ENCODE measurements around the gene SART3. TPM values are rescaled to one million over a fixed set of nuclear protein-coding genes. Genes with fewer than 3 reads are reported as not detected.

SART3 gene
- polyA plus RNA-seq, 1 donor (not counting 4 experiments of a cell fraction or from before 2014, with no cell fraction given), result 19.0 TPM

DNA sequence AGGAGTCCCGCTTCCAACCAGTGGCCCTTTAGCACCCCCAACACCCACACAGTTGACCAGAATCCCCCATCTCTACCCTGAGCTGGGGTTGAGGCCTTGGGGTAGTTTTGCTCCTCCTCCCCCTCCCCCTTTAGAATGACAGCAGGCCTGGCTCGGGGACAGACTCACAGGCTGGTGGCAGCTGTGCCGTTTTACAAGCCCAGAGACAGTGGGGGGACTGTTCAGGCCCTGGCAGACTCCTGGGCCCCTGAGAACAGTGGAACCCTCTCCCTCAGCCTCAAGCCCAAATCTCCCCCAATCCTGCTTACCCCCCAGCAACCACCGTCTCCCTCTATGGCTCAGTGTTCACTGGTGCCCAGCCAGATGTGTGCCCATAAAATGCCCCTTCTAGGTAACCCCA is 26.9 kb upstream of the SART3 start:
- Histone ChIP-seq H3K36me3 (ENCODE audit: control insufficient read depth in 2 of 2, extremely low read depth in 1 of 2, insufficient read depth in 2 of 2, low read length in 2 of 2) (no peaks in the 10 kb centered on the region), H4K20me1 (ENCODE audit: control insufficient read depth, extremely low read depth, insufficient read depth, low read length) (no peaks in the 10 kb centered on the region), H3K4me3 (ENCODE audit: control insufficient read depth in 2 of 3, extremely low read depth in 1 of 3, insufficient read depth in 2 of 3, low read depth in 1 of 3, low read length in 3 of 3) (no peak overlapping the region), H3K79me2 (ENCODE audit: control insufficient read depth, insufficient read depth, low read length) (no peaks in the 10 kb centered on the region), H3K9me3 (ENCODE audit: control insufficient read depth, low read depth, low read length) (no peaks in the 10 kb centered on the region), H3K27ac (ENCODE audit: control insufficient read depth, insufficient read depth, low read length) (no peak overlapping the region), H3K4me2 (ENCODE audit: control insufficient read depth, extremely low read depth, insufficient read depth, low read depth, low read length) (no peak overlapping the region), H2AFZ (ENCODE audit: control insufficient read depth, low read length) (no peak overlapping the region), H3K27me3 (ENCODE audit: control insufficient read depth, extremely low read depth, insufficient read depth, low read length) (peaks cover 22% of the 10 kb centered on the region), H3K9me1 (ENCODE audit: control insufficient read depth, extremely low read depth, insufficient read depth, low read length) (no peaks in the 10 kb centered on the region), H3K4me1 (ENCODE audit: control insufficient read depth, extremely low read depth, insufficient read depth, low read length) (no peaks in the 10 kb centered on the region), H3K9ac (ENCODE audit: control insufficient read depth, extremely low read depth, insufficient read depth, low read length) (no peak overlapping the region)
- FAIRE-seq (no peak), DNase-seq (ENCODE audit: low read depth, low spot score) (no peak)
- no peak for TF ChIP-seq EZH2 (IDR thresholded peaks at IDR 0.05; ENCODE audit: low read length)
- TF ChIP-seq, protein P1, sequence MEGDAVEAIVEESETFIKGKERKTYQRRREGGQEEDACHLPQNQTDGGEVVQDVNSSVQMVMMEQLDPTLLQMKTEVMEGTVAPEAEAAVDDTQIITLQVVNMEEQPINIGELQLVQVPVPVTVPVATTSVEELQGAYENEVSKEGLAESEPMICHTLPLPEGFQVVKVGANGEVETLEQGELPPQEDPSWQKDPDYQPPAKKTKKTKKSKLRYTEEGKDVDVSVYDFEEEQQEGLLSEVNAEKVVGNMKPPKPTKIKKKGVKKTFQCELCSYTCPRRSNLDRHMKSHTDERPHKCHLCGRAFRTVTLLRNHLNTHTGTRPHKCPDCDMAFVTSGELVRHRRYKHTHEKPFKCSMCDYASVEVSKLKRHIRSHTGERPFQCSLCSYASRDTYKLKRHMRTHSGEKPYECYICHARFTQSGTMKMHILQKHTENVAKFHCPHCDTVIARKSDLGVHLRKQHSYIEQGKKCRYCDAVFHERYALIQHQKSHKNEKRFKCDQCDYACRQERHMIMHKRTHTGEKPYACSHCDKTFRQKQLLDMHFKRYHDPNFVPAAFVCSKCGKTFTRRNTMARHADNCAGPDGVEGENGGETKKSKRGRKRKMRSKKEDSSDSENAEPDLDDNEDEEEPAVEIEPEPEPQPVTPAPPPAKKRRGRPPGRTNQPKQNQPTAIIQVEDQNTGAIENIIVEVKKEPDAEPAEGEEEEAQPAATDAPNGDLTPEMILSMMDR (optimal IDR thresholded peaks at IDR 0.05 in 1 of 3, IDR thresholded peaks at IDR 0.05 in 1 of 3, conservative IDR thresholded peaks at IDR 0.05 in 1 of 3; ENCODE audit: extremely low read depth in 1 of 3, insufficient read depth in 2 of 3, low read length in 3 of 3), result no peak
- dilution Hi-C loops (cut with MboI; ENCODE audit: extremely low pct_ligation_motif_present, low sequenced_read_pairs), result no loop called here

- Histone ChIP-seq H3K9me1 (ENCODE audit: control insufficient read depth, extremely low read depth, insufficient read depth, low read length) (no peaks in the 10 kb centered on the region), H3K36me3 (ENCODE audit: control insufficient read depth in 2 of 2, extremely low read depth in 1 of 2, insufficient read depth in 2 of 2, low read length in 2 of 2) (no peaks in the 10 kb centered on the region), H3K9me3 (ENCODE audit: control insufficient read depth, low read depth, low read length) (no peaks in the 10 kb centered on the region), H3K27ac (ENCODE audit: control insufficient read depth, insufficient read depth, low read length) (no peak overlapping the region), H3K4me3 (ENCODE audit: control insufficient read depth in 2 of 3, extremely low read depth in 1 of 3, insufficient read depth in 2 of 3, low read depth in 1 of 3, low read length in 3 of 3) (no peak overlapping the region), H4K20me1 (ENCODE audit: control insufficient read depth, extremely low read depth, insufficient read depth, low read length) (no peaks in the 10 kb centered on the region), H3K9ac (ENCODE audit: control insufficient read depth, extremely low read depth, insufficient read depth, low read length) (no peak overlapping the region), H3K4me2 (ENCODE audit: control insufficient read depth, extremely low read depth, insufficient read depth, low read depth, low read length) (no peak overlapping the region), H3K79me2 (ENCODE audit: control insufficient read depth, insufficient read depth, low read length) (no peaks in the 10 kb centered on the region), H2AFZ (ENCODE audit: control insufficient read depth, low read length) (no peak overlapping the region), H3K27me3 (ENCODE audit: control insufficient read depth, extremely low read depth, insufficient read depth, low read length) (peaks cover 22% of the 10 kb centered on the region), H3K4me1 (ENCODE audit: control insufficient read depth, extremely low read depth, insufficient read depth, low read length) (no peaks in the 10 kb centered on the region)
- no peak for DNase-seq (ENCODE audit: low read depth, low spot score)
- no peak for TF ChIP-seq EZH2 (IDR thresholded peaks at IDR 0.05; ENCODE audit: low read length)
- TF ChIP-seq, protein P1 (optimal IDR thresholded peaks at IDR 0.05 in 1 of 3, IDR thresholded peaks at IDR 0.05 in 1 of 3, conservative IDR thresholded peaks at IDR 0.05 in 1 of 3; ENCODE audit: extremely low read depth in 1 of 3, insufficient read depth in 2 of 3, low read length in 3 of 3), result no peak
- dilution Hi-C loops (cut with MboI; ENCODE audit: extremely low pct_ligation_motif_present, low sequenced_read_pairs), result no loop called here
- no peak for FAIRE-seq
Measured at GRCh38 chr12:108586306-108586705, 25.3 kb upstream of the SART3 start.
